ENCODE measurements around the gene PTPN1. TPM values are rescaled to one million over a fixed set of nuclear protein-coding genes. Genes with fewer than 3 reads are reported as not detected.

Gene PTPN1
- polyA plus RNA-seq, 4 donors, result 22.1 to 33.4 (median 32.0) TPM

GRCh38 chr20:50569864-50570836, 60.0 kb downstream of the PTPN1 start:
- no peak for DNase-seq (ENCODE audit: low read depth in 4 of 4, low spot score in 3 of 4)

- DNase-seq (ENCODE audit: low read depth in 4 of 4, low spot score in 3 of 4), result no peak
Measured at GRCh38 chr20:50571466-50571865, 61.3 kb downstream of the PTPN1 start.

GRCh38 chr20:50572938-50573777, 63.0 kb downstream of the PTPN1 start:
- no peak for DNase-seq (ENCODE audit: low read depth in 4 of 4, low spot score in 3 of 4)

GRCh38 chr20:50574108-50574507, 63.9 kb downstream of the PTPN1 start:
- no peak for DNase-seq (ENCODE audit: low read depth in 4 of 4, low spot score in 3 of 4)

GRCh38 chr20:50574586-50574985, 64.4 kb downstream of the PTPN1 start:
- no peak for DNase-seq (ENCODE audit: low read depth in 4 of 4, low spot score in 3 of 4)

- no peak for DNase-seq (ENCODE audit: low read depth in 4 of 4, low spot score in 3 of 4)
Measured at GRCh38 chr20:50575865-50576720, 65.9 kb downstream of the PTPN1 start.

GRCh38 chr20:50577175-50578018, 67.2 kb downstream of the PTPN1 start:
- no peak for DNase-seq (ENCODE audit: low read depth in 4 of 4, low spot score in 3 of 4)

GRCh38 chr20:50578061-50578777, 68.0 kb downstream of the PTPN1 start:
- DNase-seq (ENCODE audit: low read depth in 4 of 4, low spot score in 3 of 4), result no peak

- no peak for DNase-seq (ENCODE audit: low read depth in 4 of 4, low spot score in 3 of 4)
Measured at GRCh38 chr20:50578778-50579165, 68.6 kb downstream of the PTPN1 start.

- DNase-seq (ENCODE audit: low read depth in 4 of 4, low spot score in 3 of 4), result no peak
Measured at GRCh38 chr20:50579511-50579910, 69.3 kb downstream of the PTPN1 start.

GRCh38 chr20:50580016-50580747, 70.0 kb downstream of the PTPN1 start:
- DNase-seq (ENCODE audit: low read depth in 4 of 4, low spot score in 3 of 4), result no peak

GRCh38 chr20:50580842-50581544, 70.8 kb downstream of the PTPN1 start:
- DNase-seq (ENCODE audit: low read depth in 4 of 4, low spot score in 3 of 4), result no peak

- no peak for DNase-seq (ENCODE audit: low read depth in 4 of 4, low spot score in 3 of 4)
Measured at GRCh38 chr20:50582092-50582491, 71.9 kb downstream of the PTPN1 start.

- no peak for DNase-seq (ENCODE audit: low read depth in 4 of 4, low spot score in 3 of 4)
Measured at GRCh38 chr20:50582591-50583234, 72.5 kb downstream of the PTPN1 start.

GRCh38 chr20:50583442-50584150, 73.4 kb downstream of the PTPN1 start:
- no peak for DNase-seq (ENCODE audit: low read depth in 4 of 4, low spot score in 3 of 4)

- DNase-seq (ENCODE audit: low read depth in 4 of 4, low spot score in 3 of 4), result no peak
Measured at GRCh38 chr20:50584687-50585086, 74.5 kb downstream of the PTPN1 start.

GRCh38 chr20:50585214-50585613, 75.0 kb downstream of the PTPN1 start:
- no peak for DNase-seq (ENCODE audit: low read depth in 4 of 4, low spot score in 3 of 4)

All from left renal pelvis (tissue), 4 donors.